Activated naive CD4-positive, alpha-beta T cell treated with anti-CD3 and anti-CD28 coated beads for 36 hours (primary cell): Measurements from ENCODE around the gene CDKN1A. TPM values are rescaled to one million over a fixed set of nuclear protein-coding genes. Genes with fewer than 3 reads are reported as not detected.
A peak's percentile ranks its signal among the peaks of the same experiment; 100 is the strongest.
"Not testable (repeated sequence)": the region's sequence is repeated elsewhere in the genome, so short reads cannot be mapped to it uniquely, and the experiment has no call there.

Source experiments
- CTCF ChIA-PET: fragments of 350-600 bp; sonication (Branson Sonifier 250); formaldehyde crosslinking; loops from one replicate; lab custom pipeline; 2021; ENCODE audit warnings: antibody characterized with exemption; lab: Charles Lee
- DNase-seq: peaks from one replicate; pipeline ENCODE4 v3.0.0-alpha.2; 2020
- H3K27ac Mint-ChIP-seq: one replicate; pipeline ENCODE4 v1.8.0; 2021; ENCODE audit warnings: mild to moderate bottlenecking, mixed read lengths
- H3K27me3 Mint-ChIP-seq: one replicate; pipeline ENCODE4 v1.8.0; 2021; ENCODE audit warnings: low read depth, mixed read lengths
- H3K36me3 Mint-ChIP-seq: one replicate; pipeline ENCODE4 v1.8.0; 2021; ENCODE audit warnings: low read depth, mixed read lengths
- H3K4me1 Mint-ChIP-seq: one replicate; pipeline ENCODE4 v1.8.0; 2021; ENCODE audit warnings: low read depth, mixed read lengths
- H3K4me3 Mint-ChIP-seq: one replicate; pipeline ENCODE4 v1.8.0; 2021; ENCODE audit warnings: mild to moderate bottlenecking, moderate library complexity, mixed read lengths
- H3K9me3 Mint-ChIP-seq: one replicate; pipeline ENCODE4 v1.8.0; 2021; ENCODE audit warnings: mixed read lengths
- intact Hi-C: fragments of 100-400 bp; cut with micrococcal nuclease; formaldehyde crosslinking; loops from one replicate; pipeline ENCODE4 v1.15.1; 2023
- total RNA-seq, 2 experiments: library from RNA; stranded (reverse); gene quantifications; one replicate each; pipeline ENCODE4 v1.2.3, GENCODE V29; 2021

CDKN1A gene
- total RNA-seq, 2 experiments from 2014 or later, result 90.1 to 92.3 TPM

- H3K4me1 Mint-ChIP-seq, result peaks cover 2% of the 10 kb centered on the region
- no peaks in the 10 kb centered on the region for H3K36me3 Mint-ChIP-seq
- DNase-seq, result peak; percentile 1
- CTCF ChIA-PET, result interaction anchor here (2.0 kb wide), 1 partner anchor 52 kb away, joined by 5 read pairs; no protein-coding TSS in a partner anchor
- no peak overlapping the region for H3K27ac Mint-ChIP-seq
- intact Hi-C loops, result no loop called here
- H3K27me3 Mint-ChIP-seq, result peaks cover 6% of the 10 kb centered on the region
- no peaks in the 10 kb centered on the region for H3K9me3 Mint-ChIP-seq
- no peak overlapping the region for H3K4me3 Mint-ChIP-seq
These were observed 24.6 kb downstream of the CDKN1A start for GRCh38 chr6:36703081-36703606.

GRCh38 chr6:36703982-36704381, 25.5 kb downstream of the CDKN1A start:
- Mint-ChIP-seq H3K36me3 (no peaks in the 10 kb centered on the region), H3K4me3 (no peak overlapping the region), H3K9me3 (no peaks in the 10 kb centered on the region), H3K27ac (no peak overlapping the region), H3K4me1 (peaks cover 2% of the 10 kb centered on the region), H3K27me3 (peaks cover 2% of the 10 kb centered on the region)
- intact Hi-C loops, result no loop called here
- CTCF ChIA-PET, result no interaction called here
- DNase-seq, result peak; percentile 2

GRCh38 chr6:36704961-36705577, 26.6 kb downstream of the CDKN1A start:
- intact Hi-C loops, H3K9me3 Mint-ChIP-seq, H3K27me3 Mint-ChIP-seq, H3K4me3 Mint-ChIP-seq, H3K4me1 Mint-ChIP-seq, H3K27ac Mint-ChIP-seq, H3K36me3 Mint-ChIP-seq, DNase-seq: not testable (repeated sequence)
- CTCF ChIA-PET, result interaction anchor here (2.7 kb wide), 1 partner anchor 90 kb away, joined by 15 read pairs; no protein-coding TSS in a partner anchor

GRCh38 chr6:36706339-36706738, 27.8 kb downstream of the CDKN1A start:
- CTCF ChIA-PET, result interaction anchor here (0.6 to 2.7 kb wide), 3 partner anchors 14 to 400 kb away, joined by 3 to 15 read pairs (median 4); no protein-coding TSS in a partner anchor
- Mint-ChIP-seq H3K4me1 (no peaks in the 10 kb centered on the region), H3K4me3 (no peak overlapping the region), H3K27ac (no peak overlapping the region), H3K36me3 (no peaks in the 10 kb centered on the region), H3K27me3 (peaks cover 2% of the 10 kb centered on the region), H3K9me3 (no peaks in the 10 kb centered on the region)
- intact Hi-C loops, result no loop called here
- DNase-seq, result no peak

GRCh38 chr6:36712816-36713215, 34.3 kb downstream of the CDKN1A start:
- Mint-ChIP-seq H3K4me3 (no peak overlapping the region), H3K27ac (no peak overlapping the region), H3K9me3 (no peaks in the 10 kb centered on the region), H3K27me3 (no peaks in the 10 kb centered on the region), H3K36me3 (no peaks in the 10 kb centered on the region), H3K4me1 (no peaks in the 10 kb centered on the region)
- intact Hi-C loops, result no loop called here
- peak; percentile 1 for DNase-seq
- CTCF ChIA-PET, result interaction anchor here (0.7 kb wide), 2 partner anchors 19 to 96 kb away, joined by 3 to 4 read pairs; no protein-coding TSS in a partner anchor

- Mint-ChIP-seq H3K9me3 (no peaks in the 10 kb centered on the region), H3K36me3 (no peaks in the 10 kb centered on the region), H3K4me1 (no peaks in the 10 kb centered on the region), H3K27me3 (no peaks in the 10 kb centered on the region), H3K27ac (no peak overlapping the region), H3K4me3 (no peak overlapping the region)
- intact Hi-C loops, result no loop called here
- peak; percentile 2 for DNase-seq
- CTCF ChIA-PET, result no interaction called here
These were observed 35.3 kb downstream of the CDKN1A start for GRCh38 chr6:36713846-36714245.

- H3K27ac Mint-ChIP-seq, result no peak overlapping the region
- no peak overlapping the region for H3K4me3 Mint-ChIP-seq
- no peaks in the 10 kb centered on the region for H3K36me3 Mint-ChIP-seq
- H3K9me3 Mint-ChIP-seq, result no peaks in the 10 kb centered on the region
- CTCF ChIA-PET, result interaction anchor here (1.4 kb wide), 1 partner anchor 10 kb away, joined by 3 read pairs; no protein-coding TSS in a partner anchor
- H3K4me1 Mint-ChIP-seq, result no peaks in the 10 kb centered on the region
- intact Hi-C loops, result no loop called here
- no peaks in the 10 kb centered on the region for H3K27me3 Mint-ChIP-seq
- DNase-seq, result peak; percentile 2
These were observed 36.0 kb downstream of the CDKN1A start for GRCh38 chr6:36714511-36714910.

GRCh38 chr6:36715469-36715868, 37.0 kb downstream of the CDKN1A start:
- H3K4me3 Mint-ChIP-seq, result no peak overlapping the region
- no peak overlapping the region for H3K27ac Mint-ChIP-seq
- no peaks in the 10 kb centered on the region for H3K36me3 Mint-ChIP-seq
- no peaks in the 10 kb centered on the region for H3K27me3 Mint-ChIP-seq
- DNase-seq, result peak; percentile 3
- H3K9me3 Mint-ChIP-seq, result no peaks in the 10 kb centered on the region
- CTCF ChIA-PET, result interaction anchor here (1.4 kb wide), 1 partner anchor 9 kb away, joined by 3 read pairs; no protein-coding TSS in a partner anchor
- intact Hi-C loops, result no loop called here
- H3K4me1 Mint-ChIP-seq, result no peaks in the 10 kb centered on the region

GRCh38 chr6:36716476-36717093, 38.1 kb downstream of the CDKN1A start:
- H3K27me3 Mint-ChIP-seq, result no peaks in the 10 kb centered on the region
- no peaks in the 10 kb centered on the region for H3K36me3 Mint-ChIP-seq
- no peak overlapping the region for H3K4me3 Mint-ChIP-seq
- CTCF ChIA-PET, result interaction anchor here (0.6 kb wide), 1 partner anchor 120 kb away, joined by 4 read pairs; no protein-coding TSS in a partner anchor
- H3K9me3 Mint-ChIP-seq, result no peaks in the 10 kb centered on the region
- DNase-seq, result peak; percentile 3
- no peaks in the 10 kb centered on the region for H3K4me1 Mint-ChIP-seq
- intact Hi-C loops, result no loop called here
- H3K27ac Mint-ChIP-seq, result no peak overlapping the region

GRCh38 chr6:36717231-36717825, 38.8 kb downstream of the CDKN1A start:
- peak; percentile 1 for DNase-seq
- intact Hi-C loops, result no loop called here
- no peaks in the 10 kb centered on the region for H3K9me3 Mint-ChIP-seq
- H3K36me3 Mint-ChIP-seq, result no peaks in the 10 kb centered on the region
- H3K4me1 Mint-ChIP-seq, result no peaks in the 10 kb centered on the region
- no peaks in the 10 kb centered on the region for H3K27me3 Mint-ChIP-seq
- CTCF ChIA-PET, result no interaction called here
- no peak overlapping the region for H3K4me3 Mint-ChIP-seq
- no peak overlapping the region for H3K27ac Mint-ChIP-seq

GRCh38 chr6:36717871-36718540, 39.5 kb downstream of the CDKN1A start:
- Mint-ChIP-seq H3K27me3 (no peaks in the 10 kb centered on the region), H3K27ac (no peak overlapping the region), H3K4me3 (no peak overlapping the region), H3K4me1 (no peaks in the 10 kb centered on the region), H3K9me3 (no peaks in the 10 kb centered on the region), H3K36me3 (no peaks in the 10 kb centered on the region)
- CTCF ChIA-PET, result interaction anchor here (0.9 kb wide), 1 partner anchor 48 kb away, joined by 6 read pairs; no protein-coding TSS in a partner anchor
- peak; percentile 2 for DNase-seq
- intact Hi-C loops, result no loop called here

- Mint-ChIP-seq H3K9me3 (no peaks in the 10 kb centered on the region), H3K27ac (no peak overlapping the region), H3K4me3 (no peak overlapping the region), H3K27me3 (no peaks in the 10 kb centered on the region), H3K4me1 (no peaks in the 10 kb centered on the region), H3K36me3 (no peaks in the 10 kb centered on the region)
- CTCF ChIA-PET, result interaction anchor here (0.9 to 2.1 kb wide), 2 partner anchors 41 to 47 kb away, joined by 6 to 7 read pairs; no protein-coding TSS in a partner anchor
- peak; percentile 1 for DNase-seq
- intact Hi-C loops, result no loop called here
These were observed 40.0 kb downstream of the CDKN1A start for GRCh38 chr6:36718560-36718959.
